HepG2 (cell line): ENCODE measurements around the gene MAN1C1. TPM values are rescaled to one million over a fixed set of nuclear protein-coding genes. Genes with fewer than 3 reads are reported as not detected.

Experiments
- ATAC-seq: fragments of 200-7000 bp; cut with Tn5 transposase; 3 replicates; pipeline ENCODE4 v1.9.1; 2020; ENCODE audit warnings: mild to moderate bottlenecking, moderate library complexity
- BruUV-seq: library from RNA; stranded (reverse); fragments of 400-500 nt; replicated peaks from 2 replicates; lab custom pipeline; 2021; lab: Mats Ljungman, UMichigan
- CTCF ChIA-PET: fragments of 300-600 bp; formaldehyde crosslinking; extraction: SDS; loops from one replicate; lab custom pipeline; 2021; ENCODE audit warnings: low total read pairs, inconsistent platforms, low intra/inter-chr PET ratio; lab: Yijun Ruan, JAX
- POLR2A ChIA-PET: fragments of 350-600 bp; sonication (Branson Sonifier 250); formaldehyde crosslinking; loops from one replicate; lab custom pipeline; 2020; ENCODE audit warnings: antibody characterized with exemption, inconsistent platforms; lab: Yijun Ruan, JAX
- DNase-seq: peaks from one replicate; pipeline ENCODE4 v3.0.0-alpha.2; 2015; ENCODE audit warnings: low spot score
- FAIRE-seq: peaks from 3 replicates; lab custom pipeline; 2011; peaks lifted over from hg19 to GRCh38; lab: Jason Lieb, UNC
- H2AFZ ChIP-seq: one replicate; pipeline ENCODE4 v1.6.1; 2011; ENCODE audit warnings: low read length, inconsistent platforms
- H3K27ac ChIP-seq: fragments of 300-600 bp; 3 replicates; pipeline ENCODE4 v1.8.0; 2011; ENCODE audit warnings: mixed run types, mild to moderate bottlenecking, mixed read lengths, low read length, inconsistent platforms; ENCODE audit not compliant: insufficient read depth; ENCODE audit errors: extremely low read length
- H3K27me3 ChIP-seq, 2 experiments: fragments of 200-600 bp in 1 of 2; 2 replicates in 1 of 2; 3 replicates in 1 of 2; pipeline versions ENCODE4 v1.6.0 to v1.8.0; 2011; ENCODE audit warnings: low read length in 2 of 2, mild to moderate bottlenecking in 2 of 2, moderate library complexity in 2 of 2, inconsistent platforms in 1 of 2; ENCODE audit not compliant: insufficient read depth in 2 of 2, control insufficient read depth in 1 of 2
- H3K36me3 ChIP-seq, 2 experiments: fragments of 200-600 bp in 1 of 2; replicated peaks in 1 of 2; 2 replicates in 1 of 2; 3 replicates in 1 of 2; pipeline versions ENCODE4 v1.5.1 to v1.8.0; 2011; ENCODE audit warnings: low read length in 2 of 2, inconsistent platforms in 1 of 2; ENCODE audit not compliant: insufficient read depth in 2 of 2, control insufficient read depth in 1 of 2
- H3K4me1 ChIP-seq: 2 replicates; pipeline ENCODE4 v1.5.1; 2012; ENCODE audit warnings: low read length, inconsistent platforms; ENCODE audit not compliant: insufficient read depth
- H3K4me2 ChIP-seq: 2 replicates; pipeline ENCODE4 v1.6.0; 2011; ENCODE audit warnings: low read depth, low read length, inconsistent platforms
- H3K4me3 ChIP-seq, 3 experiments: fragments of 200-600 bp in 1 of 3; sonication (generic), shearing (Covaris generic) in 1 of 3; replicated peaks in 1 of 3; 2 replicates each; pipeline ENCODE4 v1.5.1; 2011 to 2016; ENCODE audit warnings: low read length in 3 of 3, inconsistent platforms in 2 of 3, low read depth in 2 of 3, mild to moderate bottlenecking in 2 of 3, control low read depth in 1 of 3, mixed read lengths in 1 of 3; ENCODE audit not compliant: insufficient read depth in 1 of 3
- H3K79me2 ChIP-seq: one replicate; pipeline ENCODE4 v1.6.1; 2011; ENCODE audit warnings: low read length, inconsistent platforms; ENCODE audit not compliant: insufficient read depth
- H3K9ac ChIP-seq: 2 replicates; pipeline ENCODE4 v1.6.0; 2011; ENCODE audit warnings: mild to moderate bottlenecking, low read depth, low read length, inconsistent platforms; ENCODE audit not compliant: insufficient read depth
- H3K9me3 ChIP-seq: 2 replicates; pipeline ENCODE4 v1.5.1; 2012; ENCODE audit warnings: mild to moderate bottlenecking, low read length
- H4K20me1 ChIP-seq: 2 replicates; pipeline ENCODE4 v1.6.0; 2011; ENCODE audit warnings: inconsistent platforms, mild to moderate bottlenecking, low read length, moderate library complexity; ENCODE audit not compliant: insufficient read depth
- AHR ChIP-seq: IDR thresholded peaks from 2 replicates; pipeline ENCODE4 v1.6.1; 2018; ENCODE audit warnings: missing genetic modification reagents, missing compliant biosample characterization
- ELF1 ChIP-seq: sonication (generic); formaldehyde crosslinking; IDR thresholded peaks from 2 replicates; pipeline ENCODE4 v1.4.0; 2020; ENCODE audit warnings: missing genetic modification reagents
- JUN ChIP-seq: sonication (generic); formaldehyde crosslinking; IDR thresholded peaks from 2 replicates; pipeline ENCODE4 v1.4.0; 2020; ENCODE audit warnings: mild to moderate bottlenecking, missing genetic modification reagents
- USF2 ChIP-seq, 2 experiments: sonication (generic) in 1 of 2; formaldehyde crosslinking in 1 of 2; IDR thresholded peaks; 2 replicates each; pipeline versions ENCODE4 v1.5.1 to v1.6.1; 2011 to 2020; ENCODE audit warnings: borderline replicate concordance in 1 of 2, low read depth in 1 of 2, low read length in 1 of 2, mild to moderate bottlenecking in 1 of 2, missing genetic modification reagents in 1 of 2, moderate library complexity in 1 of 2
- ZBTB43 ChIP-seq: sonication (generic); formaldehyde crosslinking; conservative IDR thresholded peaks from 2 replicates; pipeline ENCODE4 v1.4.0; 2020; ENCODE audit warnings: missing genetic modification reagents
- ZNF382 ChIP-seq: sonication (generic); formaldehyde crosslinking; IDR thresholded peaks from 2 replicates; pipeline ENCODE4 v1.5.0; 2020; ENCODE audit warnings: missing genetic modification reagents, mild to moderate bottlenecking, borderline replicate concordance
- ZNF512B ChIP-seq: sonication (generic); formaldehyde crosslinking; IDR thresholded peaks from 2 replicates; pipeline ENCODE4 v1.5.1; 2020; ENCODE audit warnings: missing genetic modification reagents, mild to moderate bottlenecking, borderline replicate concordance
- WGBS: methylation state at CpG from one replicate; pipeline ENCODE4 v1.1.6; 2017; ENCODE audit warnings: low lambda C conversion rate; 5-methylcytosine and 5-hydroxymethylcytosine counted together
- in situ Hi-C: cut with HindIII; loops from 2 replicates; pipeline ENCODE4 v1.10.0; 2017; ENCODE audit warnings: low pct_unique_long_range_greater_than_20kb; ENCODE audit not compliant: extremely low pct_ligation_motif_present
- intact Hi-C: fragments of 100-400 bp; cut with micrococcal nuclease; formaldehyde crosslinking; loops from one replicate; pipeline ENCODE4 v1.10.0; 2022; ENCODE audit not compliant: unreplicated experiment
- polyA plus RNA-seq, 8 experiments: library from polyadenylated mRNA; depleted of rRNA in 3 of 8; stranded (reverse) in 7 of 8; unstranded in 1 of 8; fragments of >200 nt; fragmentation: Illumina TruSeq in 4 of 8; extraction: Trizol in 4 of 8; gene quantifications; 2 replicates each; pipeline versions ENCODE4 v1.2.1 to v1.2.3, GENCODE V29; 2011 to 2016; ENCODE audit warnings: low read depth in 4 of 8, missing spikeins in 1 of 8, mixed read lengths in 1 of 8; ENCODE audit not compliant: insufficient read depth in 1 of 8
- total RNA-seq, 5 experiments: library from RNA; depleted of rRNA; stranded (reverse); fragments of >200 nt; fragmentation: Illumina TruSeq; extraction: Trizol; gene quantifications; 2 replicates each; pipeline ENCODE4 v1.2.3, GENCODE V29; 2016; ENCODE audit warnings: low read depth in 1 of 5
- TF ChIP-seq, protein P1 (sequence below): sonication (generic); formaldehyde crosslinking; conservative IDR thresholded peaks from 2 replicates; pipeline ENCODE4 v1.4.0; 2020; ENCODE audit warnings: missing genetic modification reagents
- TF ChIP-seq, protein P2 (sequence below): sonication (generic); formaldehyde crosslinking; IDR thresholded peaks from 2 replicates; pipeline ENCODE4 v1.4.0; 2020; ENCODE audit warnings: low read depth, missing genetic modification reagents

MAN1C1 gene
- total and polyA plus RNA-seq, 2 of the 13 experiments (the other 11 are each of a cell fraction or from before 2014, with no cell fraction given), result 0.18 to 0.49 TPM

DNA sequence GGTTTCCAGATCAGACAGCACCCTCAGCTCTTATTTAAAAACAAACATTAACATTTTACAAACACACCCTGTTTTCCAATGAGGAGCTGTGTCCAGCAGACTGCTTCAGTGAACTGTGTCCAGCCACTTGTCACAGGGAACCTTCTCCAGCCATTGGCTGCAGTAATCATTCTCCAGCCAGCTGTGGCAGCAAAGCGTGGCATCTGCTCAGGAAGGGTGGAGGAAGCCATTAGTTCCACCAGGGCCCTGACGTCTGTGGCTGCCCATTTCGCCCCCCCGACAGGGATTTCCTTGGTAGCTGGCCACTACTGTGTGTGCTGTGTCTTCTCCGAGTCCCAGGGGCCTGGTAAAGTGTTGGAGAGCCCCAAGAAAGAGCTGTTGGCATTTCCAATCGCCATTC lies 120.5 kb downstream of the MAN1C1 start (continued):
- no peak for TF ChIP-seq ZNF512B
- TF ChIP-seq, all 625 proteins: peak for 0

- ATAC-seq (no peak), DNase-seq (no peak), FAIRE-seq (no peak)
- Histone ChIP-seq H3K9ac (no peak overlapping the region), H3K79me2 (no peaks in the 10 kb centered on the region), H3K27me3 (peaks cover 5 to 24% of the 10 kb centered on the region in 2 experiments; a peak in 4 of 5 replicates), H3K36me3 (no peaks in the 10 kb centered on the region), H3K9me3 (no peaks in the 10 kb centered on the region), H4K20me1 (no peaks in the 10 kb centered on the region), H2AFZ (no peak overlapping the region), H3K4me2 (no peak overlapping the region), H3K4me1 (no peaks in the 10 kb centered on the region), H3K27ac (no peak overlapping the region), H3K4me3 (no peak overlapping the region)
- intact Hi-C loops, result no loop called here
- TF ChIP-seq, protein P1, sequence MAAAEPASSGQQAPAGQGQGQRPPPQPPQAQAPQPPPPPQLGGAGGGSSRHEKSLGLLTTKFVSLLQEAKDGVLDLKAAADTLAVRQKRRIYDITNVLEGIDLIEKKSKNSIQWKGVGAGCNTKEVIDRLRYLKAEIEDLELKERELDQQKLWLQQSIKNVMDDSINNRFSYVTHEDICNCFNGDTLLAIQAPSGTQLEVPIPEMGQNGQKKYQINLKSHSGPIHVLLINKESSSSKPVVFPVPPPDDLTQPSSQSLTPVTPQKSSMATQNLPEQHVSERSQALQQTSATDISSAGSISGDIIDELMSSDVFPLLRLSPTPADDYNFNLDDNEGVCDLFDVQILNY (CRISPR knock-in tag), result no peak
- no peak for TF ChIP-seq AHR
- no peak for TF ChIP-seq ZNF382 (CRISPR knock-in tag)
- no peak for TF ChIP-seq JUN
- no peak for TF ChIP-seq ZBTB43
- TF ChIP-seq, protein P2, sequence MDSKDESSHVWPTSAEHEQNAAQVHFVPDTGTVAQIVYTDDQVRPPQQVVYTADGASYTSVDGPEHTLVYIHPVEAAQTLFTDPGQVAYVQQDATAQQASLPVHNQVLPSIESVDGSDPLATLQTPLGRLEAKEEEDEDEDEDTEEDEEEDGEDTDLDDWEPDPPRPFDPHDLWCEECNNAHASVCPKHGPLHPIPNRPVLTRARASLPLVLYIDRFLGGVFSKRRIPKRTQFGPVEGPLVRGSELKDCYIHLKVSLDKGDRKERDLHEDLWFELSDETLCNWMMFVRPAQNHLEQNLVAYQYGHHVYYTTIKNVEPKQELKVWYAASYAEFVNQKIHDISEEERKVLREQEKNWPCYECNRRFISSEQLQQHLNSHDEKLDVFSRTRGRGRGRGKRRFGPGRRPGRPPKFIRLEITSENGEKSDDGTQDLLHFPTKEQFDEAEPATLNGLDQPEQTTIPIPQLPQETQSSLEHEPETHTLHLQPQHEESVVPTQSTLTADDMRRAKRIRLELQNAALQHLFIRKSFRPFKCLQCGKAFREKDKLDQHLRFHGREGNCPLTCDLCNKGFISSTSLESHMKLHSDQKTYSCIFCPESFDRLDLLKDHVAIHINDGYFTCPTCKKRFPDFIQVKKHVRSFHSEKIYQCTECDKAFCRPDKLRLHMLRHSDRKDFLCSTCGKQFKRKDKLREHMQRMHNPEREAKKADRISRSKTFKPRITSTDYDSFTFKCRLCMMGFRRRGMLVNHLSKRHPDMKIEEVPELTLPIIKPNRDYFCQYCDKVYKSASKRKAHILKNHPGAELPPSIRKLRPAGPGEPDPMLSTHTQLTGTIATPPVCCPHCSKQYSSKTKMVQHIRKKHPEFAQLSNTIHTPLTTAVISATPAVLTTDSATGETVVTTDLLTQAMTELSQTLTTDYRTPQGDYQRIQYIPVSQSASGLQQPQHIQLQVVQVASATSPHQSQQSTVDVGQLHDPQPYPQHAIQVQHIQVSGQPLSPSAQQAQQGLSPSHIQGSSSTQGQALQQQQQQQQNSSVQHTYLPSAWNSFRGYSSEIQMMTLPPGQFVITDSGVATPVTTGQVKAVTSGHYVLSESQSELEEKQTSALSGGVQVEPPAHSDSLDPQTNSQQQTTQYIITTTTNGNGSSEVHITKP, result no peak
- TF ChIP-seq ELF1 (CRISPR knock-in tag), result no peak
- no peak for TF ChIP-seq USF2 (IDR thresholded peaks at IDR 0.05; ENCODE audit: low read depth, low read length)
- no peak for TF ChIP-seq USF2 (CRISPR knock-in tag; IDR thresholded peaks at IDR 0.05; ENCODE audit: borderline replicate concordance)
- 50% methylated on average over 2 of the region's 2 CpGs for WGBS
- in situ Hi-C loops, result no loop called here
- ChIA-PET POLR2A (no interaction called here), CTCF (no interaction called here)
- BruUV-seq, result no TSS peak
Measured at GRCh38 chr1:25738499-25738898, 121.9 kb downstream of the MAN1C1 start.
